Subcutaneous abdominal adipose tissue (tissue), 5 donors: ENCODE measurements around the gene BDH1.

Source experiments
- H3K27ac ChIP-seq: one replicate; pipeline ENCODE4 v1.7.0; 2013; ENCODE audit warnings: low read depth, mild to moderate bottlenecking, inconsistent platforms, low read length, moderate library complexity
- H3K27me3 ChIP-seq, 5 donors: one replicate each; pipeline ENCODE4 v1.7.0; 2013; ENCODE audit warnings: low read length in 5 of 5, inconsistent platforms in 1 of 5; ENCODE audit not compliant: control insufficient read depth in 5 of 5, insufficient read depth in 4 of 5
- H3K36me3 ChIP-seq, 5 donors: one replicate each; pipeline ENCODE4 v1.7.0; 2013; ENCODE audit warnings: low read length in 5 of 5; ENCODE audit not compliant: control insufficient read depth in 5 of 5, insufficient read depth in 5 of 5
- H3K4me1 ChIP-seq, 5 donors: one replicate each; pipeline ENCODE4 v1.7.0; 2013; ENCODE audit warnings: low read length in 5 of 5, mild to moderate bottlenecking in 3 of 5, moderate library complexity in 1 of 5; ENCODE audit not compliant: control insufficient read depth in 5 of 5, insufficient read depth in 5 of 5
- H3K4me3 ChIP-seq, 5 donors: one replicate each; pipeline ENCODE4 v1.7.0; 2013; ENCODE audit warnings: low read length in 5 of 5, low read depth in 1 of 5
- H3K9ac ChIP-seq, 5 donors: one replicate each; pipeline ENCODE4 v1.7.0; 2013; ENCODE audit warnings: low read length in 5 of 5, mild to moderate bottlenecking in 4 of 5, moderate library complexity in 3 of 5
- H3K9me3 ChIP-seq, 5 donors: one replicate each; pipeline ENCODE4 v1.7.0; 2013; ENCODE audit warnings: low read length in 5 of 5; ENCODE audit not compliant: control insufficient read depth in 5 of 5
- donor health status: healthy.
- donor health status: healthy.
- donor health status: healthy.
- donor health status: healthy.
- donor health status: healthy.

BDH1 gene

GRCh38 chr3:197552198-197552597, 3.6 kb downstream of the BDH1 start:
- peaks cover 4 to 26% (median 22%) of the 10 kb centered on the region in 5 donors for H3K4me1 ChIP-seq

GRCh38 chr3:197550489-197550888, 5.3 kb downstream of the BDH1 start:
- H3K9me3 ChIP-seq: no peaks in the 10 kb centered on the region
- H3K4me3 ChIP-seq: no peak overlapping the region
- H3K27me3 ChIP-seq: no peaks in the 10 kb centered on the region
- no peak overlapping the region for H3K27ac ChIP-seq
- no peak overlapping the region for H3K9ac ChIP-seq
- peaks cover 4 to 19% (median 14%) of the 10 kb centered on the region in 5 donors for H3K4me1 ChIP-seq
- no peaks in the 10 kb centered on the region for H3K36me3 ChIP-seq

More at GRCh38 chr3:197552198-197552597, 3.6 kb downstream of the BDH1 start:
- Histone ChIP-seq H3K9ac (no peak overlapping the region), H3K27ac (no peak overlapping the region), H3K36me3 (no peaks in the 10 kb centered on the region), H3K27me3 (no peaks in the 10 kb centered on the region), H3K9me3 (no peaks in the 10 kb centered on the region), H3K4me3 (no peak overlapping the region)

GRCh38 chr3:197549261-197549885, 6.4 kb downstream of the BDH1 start:
- H3K27me3 ChIP-seq: no peaks in the 10 kb centered on the region
- H3K27ac ChIP-seq: no peak overlapping the region
- H3K9ac ChIP-seq: no peak overlapping the region
- no peaks in the 10 kb centered on the region for H3K36me3 ChIP-seq
- no peak overlapping the region for H3K4me3 ChIP-seq
- H3K9me3 ChIP-seq: no peaks in the 10 kb centered on the region
- H3K4me1 ChIP-seq: peaks cover 4 to 11% (median 7%) of the 10 kb centered on the region in 5 donors

- no peaks in the 10 kb centered on the region for H3K27me3 ChIP-seq
- H3K27ac ChIP-seq: no peak overlapping the region
- no peaks in the 10 kb centered on the region for H3K9me3 ChIP-seq
- H3K4me3 ChIP-seq: no peak overlapping the region
- H3K4me1 ChIP-seq: peaks cover 0 to 3% (median 0%) of the 10 kb centered on the region in 5 donors
- no peak overlapping the region for H3K9ac ChIP-seq
- H3K36me3 ChIP-seq: no peaks in the 10 kb centered on the region
These were observed 8.3 kb downstream of the BDH1 start for GRCh38 chr3:197547306-197548011.

- no peak overlapping the region for H3K4me3 ChIP-seq
- no peak overlapping the region for H3K27ac ChIP-seq
These were observed 9.3 kb downstream of the BDH1 start for GRCh38 chr3:197546307-197547085.

GRCh38 chr3:197545571-197545970, 10.2 kb downstream of the BDH1 start:
- Histone ChIP-seq H3K9ac (no peak overlapping the region), H3K27ac (no peak overlapping the region), H3K4me3 (no peak overlapping the region), H3K9me3 (no peaks in the 10 kb centered on the region), H3K27me3 (no peaks in the 10 kb centered on the region), H3K4me1 (peaks cover 2 to 10% (median 7%) of the 10 kb centered on the region in 5 donors), H3K36me3 (no peaks in the 10 kb centered on the region)

More at GRCh38 chr3:197546307-197547085, 9.3 kb downstream of the BDH1 start:
- Histone ChIP-seq H3K9me3 (no peaks in the 10 kb centered on the region), H3K9ac (no peak overlapping the region), H3K36me3 (no peaks in the 10 kb centered on the region), H3K4me1 (peaks cover 2 to 9% (median 7%) of the 10 kb centered on the region in 5 donors), H3K27me3 (no peaks in the 10 kb centered on the region)

GRCh38 chr3:197545101-197545500, 10.7 kb downstream of the BDH1 start:
- H3K27ac ChIP-seq: no peak overlapping the region
- no peaks in the 10 kb centered on the region for H3K9me3 ChIP-seq

GRCh38 chr3:197542741-197543454, 12.9 kb downstream of the BDH1 start:
- Histone ChIP-seq H3K36me3 (no peaks in the 10 kb centered on the region), H3K27ac (no peak overlapping the region), H3K9me3 (no peaks in the 10 kb centered on the region), H3K4me1 (peaks cover 2 to 10% (median 7%) of the 10 kb centered on the region in 5 donors), H3K27me3 (no peaks in the 10 kb centered on the region), H3K4me3 (no peak overlapping the region), H3K9ac (no peak overlapping the region)

More at GRCh38 chr3:197545101-197545500, 10.7 kb downstream of the BDH1 start:
- Histone ChIP-seq H3K4me3 (no peak overlapping the region), H3K36me3 (no peaks in the 10 kb centered on the region), H3K27me3 (no peaks in the 10 kb centered on the region), H3K4me1 (peaks cover 2 to 10% (median 7%) of the 10 kb centered on the region in 5 donors), H3K9ac (no peak overlapping the region)

- Histone ChIP-seq H3K27ac (no peak overlapping the region), H3K4me1 (peaks cover 2 to 10% (median 7%) of the 10 kb centered on the region in 5 donors), H3K4me3 (peak overlapping the region in 1 of 5 donors; percentile 23), H3K9me3 (no peaks in the 10 kb centered on the region), H3K9ac (no peak overlapping the region), H3K36me3 (no peaks in the 10 kb centered on the region), H3K27me3 (no peaks in the 10 kb centered on the region)
These were observed 13.8 kb downstream of the BDH1 start for GRCh38 chr3:197541756-197542539.
